Activated CD8-positive, alpha-beta T cell treated with anti-CD3 and anti-CD28 coated beads for 36 hours (primary cell): Measurements from ENCODE around the gene ESYT2. TPM values are rescaled to one million over a fixed set of nuclear protein-coding genes. Genes with fewer than 3 reads are reported as not detected.

Experiments
- ATAC-seq: fragments of 200-7000 bp; cut with Tn5 transposase; one replicate; pipeline ENCODE4 v1.10.0; 2021; ENCODE audit warnings: mild to moderate bottlenecking, moderate library complexity
- CTCF ChIA-PET: fragments of 350-600 bp; sonication (Branson Sonifier 250); formaldehyde crosslinking; loops from one replicate; lab custom pipeline; 2021; ENCODE audit warnings: antibody characterized with exemption; lab: Charles Lee
- POLR2A ChIA-PET: fragments of 350-600 bp; sonication (Branson Sonifier 250); formaldehyde crosslinking; loops from one replicate; lab custom pipeline; 2021; ENCODE audit warnings: antibody characterized with exemption; lab: Charles Lee
- DNase-seq: peaks from one replicate; pipeline ENCODE4 v3.0.0-alpha.2; 2020
- H3K27ac Mint-ChIP-seq: one replicate; pipeline ENCODE4 v1.8.0; 2021; ENCODE audit warnings: mild to moderate bottlenecking, mixed read lengths
- H3K27me3 Mint-ChIP-seq: one replicate; pipeline ENCODE4 v1.8.0; 2021; ENCODE audit warnings: mixed read lengths
- H3K36me3 Mint-ChIP-seq: one replicate; pipeline ENCODE4 v1.8.0; 2021; ENCODE audit warnings: low read depth, mixed read lengths
- H3K4me1 Mint-ChIP-seq: one replicate; pipeline ENCODE4 v1.8.0; 2021; ENCODE audit warnings: low read depth, mixed read lengths
- H3K4me3 Mint-ChIP-seq: one replicate; pipeline ENCODE4 v1.8.0; 2021; ENCODE audit warnings: mild to moderate bottlenecking, moderate library complexity, mixed read lengths
- H3K9me3 Mint-ChIP-seq: one replicate; pipeline ENCODE4 v1.8.0; 2021; ENCODE audit warnings: mixed read lengths
- CTCF ChIP-seq: fragments of 200-600 bp; IDR thresholded peaks from one replicate; pipeline ENCODE4 v1.8.0; 2022; ENCODE audit warnings: antibody characterized with exemption, mild to moderate bottlenecking
- intact Hi-C: fragments of 100-400 bp; cut with micrococcal nuclease; formaldehyde crosslinking; loops from one replicate; pipeline ENCODE4 v1.10.0; 2022
- total RNA-seq, 2 experiments: library from RNA; stranded (reverse); gene quantifications; one replicate each; pipeline ENCODE4 v1.2.3, GENCODE V29; 2021

Gene ESYT2
- total RNA-seq, 2 experiments from 2014 or later: 55.5 to 56.6 TPM

GRCh38 chr7:158771213-158771834 lies 58.0 kb downstream of the ESYT2 start:
- intact Hi-C loops: no loop called here
- peak; percentile 45 for ATAC-seq
- POLR2A ChIA-PET: no interaction called here
- no peaks in the 10 kb centered on the region for H3K27me3 Mint-ChIP-seq
- TF ChIP-seq CTCF: no peak
- no peak overlapping the region for H3K27ac Mint-ChIP-seq
- H3K9me3 Mint-ChIP-seq: no peaks in the 10 kb centered on the region
- peaks cover 34% of the 10 kb centered on the region for H3K4me1 Mint-ChIP-seq
- H3K36me3 Mint-ChIP-seq: peaks cover 35% of the 10 kb centered on the region
- no peak for DNase-seq
- no peak overlapping the region for H3K4me3 Mint-ChIP-seq
- CTCF ChIA-PET: interaction anchor here (1.5 kb wide), 1 partner anchor 74 kb away, joined by 3 read pairs; no protein-coding TSS in a partner anchor

- no peak for DNase-seq
- peaks cover 18% of the 10 kb centered on the region for H3K4me1 Mint-ChIP-seq
- no peak overlapping the region for H3K4me3 Mint-ChIP-seq
- no peaks in the 10 kb centered on the region for H3K9me3 Mint-ChIP-seq
- no peak for ATAC-seq
- H3K27me3 Mint-ChIP-seq: no peaks in the 10 kb centered on the region
- peaks cover 31% of the 10 kb centered on the region for H3K36me3 Mint-ChIP-seq
- TF ChIP-seq CTCF: no peak
- POLR2A ChIA-PET: no interaction called here
- H3K27ac Mint-ChIP-seq: no peak overlapping the region
- CTCF ChIA-PET: no interaction called here
- intact Hi-C loops: no loop called here
Observed at GRCh38 chr7:158767707-158768106, 61.6 kb downstream of the ESYT2 start.

- CTCF ChIA-PET: no interaction called here
Observed at GRCh38 chr7:158766570-158767281, 62.6 kb downstream of the ESYT2 start.

GRCh38 chr7:158765020-158765419 lies 64.3 kb downstream of the ESYT2 start:
- H3K4me3 Mint-ChIP-seq: no peak overlapping the region
- peaks cover 26% of the 10 kb centered on the region for H3K36me3 Mint-ChIP-seq
- intact Hi-C loops: no loop called here
- no peak for DNase-seq
- peaks cover 10% of the 10 kb centered on the region for H3K4me1 Mint-ChIP-seq
- H3K27ac Mint-ChIP-seq: peak overlapping the region; percentile 0
- no peak for TF ChIP-seq CTCF
- CTCF ChIA-PET: no interaction called here
- H3K27me3 Mint-ChIP-seq: no peaks in the 10 kb centered on the region
- ATAC-seq: peak; percentile 42
- no peaks in the 10 kb centered on the region for H3K9me3 Mint-ChIP-seq
- POLR2A ChIA-PET: interaction anchor here (1.3 kb wide), 1 partner anchor 12 kb away, joined by 4 read pairs; no protein-coding TSS in a partner anchor

More at GRCh38 chr7:158766570-158767281, 62.6 kb downstream of the ESYT2 start:
- Mint-ChIP-seq H3K27me3 (no peaks in the 10 kb centered on the region), H3K27ac (peak overlapping the region; percentile 51), H3K4me3 (no peak overlapping the region), H3K9me3 (no peaks in the 10 kb centered on the region), H3K36me3 (peaks cover 26% of the 10 kb centered on the region), H3K4me1 (peaks cover 18% of the 10 kb centered on the region)
- no peak for ATAC-seq
- no peak for DNase-seq
- TF ChIP-seq CTCF: no peak
- intact Hi-C loops: no loop called here
- POLR2A ChIA-PET: interaction anchor here (0.6 kb wide), 2 partner anchors 35 to 44 kb away, joined by 3 read pairs; no protein-coding TSS in a partner anchor
